HG03439 (cell line): ENCODE data around the gene CTIF.

Experiments used
- ATAC-seq: cut with Tn5 transposase; IDR thresholded peaks from one replicate; pipeline ENCODE4 v1.9.1; 2021; ENCODE audit warnings: mild to moderate bottlenecking, moderate library complexity; ENCODE audit not compliant: unreplicated experiment

Gene CTIF

GRCh38 chr18:48531908-48532307 is 6.9 kb upstream of the CTIF start:
- no peak for ATAC-seq

- ATAC-seq: no peak
Measured at GRCh38 chr18:48533340-48534070, 5.3 kb upstream of the CTIF start.

- no peak for ATAC-seq
Measured at GRCh38 chr18:48534364-48534763, 4.5 kb upstream of the CTIF start.

- no peak for ATAC-seq
Measured at GRCh38 chr18:48535956-48536355, 2.9 kb upstream of the CTIF start.

GRCh38 chr18:48536516-48536915 is 2.3 kb upstream of the CTIF start:
- ATAC-seq: no peak

- no peak for ATAC-seq
Measured at GRCh38 chr18:48539406-48540250, 797 bp downstream of the CTIF start.

- ATAC-seq: no peak
Measured at GRCh38 chr18:48540251-48541025, 1.6 kb downstream of the CTIF start.

GRCh38 chr18:48541026-48541746 is 2.4 kb downstream of the CTIF start:
- no peak for ATAC-seq

GRCh38 chr18:48541747-48542400 is 3.0 kb downstream of the CTIF start:
- no peak for ATAC-seq

- ATAC-seq: no peak
Measured at GRCh38 chr18:48542513-48543181, 3.8 kb downstream of the CTIF start.

GRCh38 chr18:48543228-48543627 is 4.4 kb downstream of the CTIF start:
- no peak for ATAC-seq

- no peak for ATAC-seq
Measured at GRCh38 chr18:48544116-48544515, 5.3 kb downstream of the CTIF start.

- ATAC-seq: no peak
Measured at GRCh38 chr18:48544661-48545415, 6.0 kb downstream of the CTIF start.

- no peak for ATAC-seq
Measured at GRCh38 chr18:48545757-48546321, 7.0 kb downstream of the CTIF start.

GRCh38 chr18:48546396-48546795 is 7.6 kb downstream of the CTIF start:
- no peak for ATAC-seq

GRCh38 chr18:48547531-48547981 is 8.7 kb downstream of the CTIF start:
- no peak for ATAC-seq

GRCh38 chr18:48548011-48548771 is 9.4 kb downstream of the CTIF start:
- ATAC-seq: no peak

- ATAC-seq: no peak
Measured at GRCh38 chr18:48548921-48549320, 10.1 kb downstream of the CTIF start.
